B cell (primary cell): Measurements from ENCODE around the gene CDHR3. TPM values are rescaled to one million over a fixed set of nuclear protein-coding genes. Genes with fewer than 3 reads are reported as not detected.

Experiments used
- ATAC-seq: fragments of 200-7000 bp; cut with Tn5 transposase; one replicate; pipeline ENCODE4 v1.10.0; 2021; ENCODE audit warnings: low read depth, mild to moderate bottlenecking, moderate number of reproducible peaks, moderate library complexity
- CTCF ChIA-PET: fragments of 350-600 bp; sonication (Branson Sonifier 250); formaldehyde crosslinking; loops from one replicate; lab custom pipeline; 2021; ENCODE audit warnings: antibody characterized with exemption, inconsistent platforms; lab: Charles Lee
- POLR2A ChIA-PET: fragments of 350-600 bp; sonication (Branson Sonifier 250); formaldehyde crosslinking; loops from one replicate; lab custom pipeline; 2021; ENCODE audit warnings: antibody characterized with exemption; lab: Charles Lee
- DNase-seq: peaks from one replicate; pipeline ENCODE4 v3.0.0; 2013
- H2AFZ ChIP-seq: 2 replicates; pipeline ENCODE4 v1.6.1; 2012; ENCODE audit warnings: mild to moderate bottlenecking, low read depth, low read length; ENCODE audit not compliant: insufficient read depth, poor library complexity, severe bottlenecking
- H3K27ac ChIP-seq, 2 donors: 1 replicate in 1 of 2; 2 replicates in 1 of 2; pipeline ENCODE4 v1.5.1; 2012 to 2013; ENCODE audit warnings: low read length in 2 of 2, mild to moderate bottlenecking in 2 of 2, moderate library complexity in 1 of 2
- H3K27me3 ChIP-seq, 4 experiments: fragments of 200-600 bp in 1 of 4; sonication (generic) in 1 of 4; replicated peaks in 1 of 4; 1 replicate in 2 of 4; 2 replicates in 2 of 4; pipeline versions ENCODE4 v1.6.1 to v1.7.0; 2013 to 2016; ENCODE audit warnings: low read length in 3 of 4, mild to moderate bottlenecking in 2 of 4, mixed read lengths in 1 of 4, moderate library complexity in 1 of 4; ENCODE audit not compliant: insufficient read depth in 4 of 4, control insufficient read depth in 3 of 4; ENCODE audit errors: control extremely low read depth in 1 of 4
- H3K36me3 ChIP-seq, 2 experiments: replicated peaks in 1 of 2; 1 replicate in 1 of 2; 2 replicates in 1 of 2; pipeline versions ENCODE4 v1.6.1 to v1.7.1; 2013; ENCODE audit warnings: low read length in 1 of 2; ENCODE audit not compliant: insufficient read depth in 2 of 2, control insufficient read depth in 1 of 2; ENCODE audit errors: control extremely low read depth in 1 of 2, extremely low read depth in 1 of 2
- H3K4me1 ChIP-seq, 2 donors: fragments of 200-600 bp in 1 of 2; sonication (generic) in 1 of 2; 1 replicate in 1 of 2; 2 replicates in 1 of 2; pipeline versions ENCODE4 v1.5.1 to v1.6.1; 2013 to 2017; ENCODE audit warnings: low read length in 2 of 2; ENCODE audit not compliant: control insufficient read depth in 2 of 2, insufficient read depth in 2 of 2
- H3K4me2 ChIP-seq: replicated peaks from 2 replicates; pipeline ENCODE3; 2012; ENCODE audit warnings: mild to moderate bottlenecking, low read depth, low read length; ENCODE audit not compliant: poor library complexity, severe bottlenecking
- H3K4me3 ChIP-seq, 5 experiments: fragments of 200-600 bp in 1 of 5; sonication (generic) in 1 of 5; 1 replicate in 3 of 5; 2 replicates in 2 of 5; pipeline versions ENCODE4 v1.5.1 to v1.7.0; 2011 to 2016; ENCODE audit warnings: low read length in 4 of 5, mild to moderate bottlenecking in 4 of 5, low read depth in 2 of 5, control low read depth in 1 of 5, moderate library complexity in 1 of 5; ENCODE audit not compliant: insufficient read depth in 1 of 5; ENCODE audit errors: control extremely low read depth in 1 of 5, extremely low read depth in 1 of 5
- H3K79me2 ChIP-seq: fragments of 200-600 bp; sonication (generic); one replicate; pipeline ENCODE4 v1.6.0; 2016; ENCODE audit warnings: low read length; ENCODE audit not compliant: control insufficient read depth, insufficient read depth
- H3K9ac ChIP-seq: fragments of 200-600 bp; sonication (generic); 2 replicates; pipeline ENCODE4 v1.6.1; 2017; ENCODE audit warnings: mild to moderate bottlenecking, low read length, moderate library complexity
- H3K9me3 ChIP-seq, 3 donors: one replicate each; pipeline versions ENCODE4 v1.6.1 to v1.7.1; 2013; ENCODE audit warnings: low read length in 2 of 3; ENCODE audit not compliant: control insufficient read depth in 2 of 3, insufficient read depth in 1 of 3; ENCODE audit errors: control extremely low read depth in 1 of 3
- H4K20me1 ChIP-seq: 2 replicates; pipeline ENCODE4 v1.6.0; 2012; ENCODE audit warnings: mild to moderate bottlenecking, low read length; ENCODE audit not compliant: insufficient read depth, control insufficient read depth, poor library complexity, severe bottlenecking
- H3K27ac Mint-ChIP-seq: one replicate; pipeline ENCODE4 v1.8.0; 2021; ENCODE audit warnings: mixed read lengths
- H3K27me3 Mint-ChIP-seq: one replicate; pipeline ENCODE4 v1.8.0; 2021; ENCODE audit warnings: mixed read lengths
- H3K4me1 Mint-ChIP-seq: one replicate; pipeline ENCODE4 v1.8.0; 2021; ENCODE audit warnings: mixed read lengths
- H3K4me3 Mint-ChIP-seq: one replicate; pipeline ENCODE4 v1.8.0; 2021; ENCODE audit warnings: mixed read lengths
- H3K9me3 Mint-ChIP-seq: one replicate; pipeline ENCODE4 v1.8.0; 2022; ENCODE audit warnings: mixed read lengths; ENCODE audit not compliant: insufficient read depth
- CTCF ChIP-seq: fragments of 200-600 bp; IDR thresholded peaks from one replicate; pipeline ENCODE4 v1.8.0; 2022; ENCODE audit warnings: antibody characterized with exemption, mild to moderate bottlenecking
- EZH2 ChIP-seq: IDR thresholded peaks from 2 replicates; pipeline ENCODE4 v1.6.1; 2012; ENCODE audit warnings: borderline replicate concordance, low read depth, mild to moderate bottlenecking, moderate library complexity, low read length; ENCODE audit not compliant: insufficient read depth, poor library complexity, severe bottlenecking
- WGBS: methylation state at CpG from one replicate; pipeline ENCODE4 v1.1.5; 2013; ENCODE audit warnings: missing lambda C conversion rate; ENCODE audit not compliant: insufficient coverage; 5-methylcytosine and 5-hydroxymethylcytosine counted together
- intact Hi-C: fragments of 100-400 bp; cut with micrococcal nuclease; formaldehyde crosslinking; loops from one replicate; pipeline ENCODE4 v1.10.0; 2022
- polyA plus RNA-seq: library from polyadenylated mRNA; depleted of rRNA; stranded (reverse); fragments of >200 nt; gene quantifications from 2 replicates; pipeline ENCODE4 v1.2.3, GENCODE V29; 2012
- total RNA-seq, 2 donors: library from RNA; stranded (reverse); fragments of 120-200 nt in 1 of 2; gene quantifications; 1 replicate in 1 of 2; 2 replicates in 1 of 2; pipeline versions ENCODE4 v1.2.3 to v1.2.4, GENCODE V29; 2013 to 2022

The CDHR3 gene
- total and polyA plus RNA-seq, 2 donors (not counting 1 experiment from before 2014, with no cell fraction given) = 0.34 to 2.6 TPM

DNA sequence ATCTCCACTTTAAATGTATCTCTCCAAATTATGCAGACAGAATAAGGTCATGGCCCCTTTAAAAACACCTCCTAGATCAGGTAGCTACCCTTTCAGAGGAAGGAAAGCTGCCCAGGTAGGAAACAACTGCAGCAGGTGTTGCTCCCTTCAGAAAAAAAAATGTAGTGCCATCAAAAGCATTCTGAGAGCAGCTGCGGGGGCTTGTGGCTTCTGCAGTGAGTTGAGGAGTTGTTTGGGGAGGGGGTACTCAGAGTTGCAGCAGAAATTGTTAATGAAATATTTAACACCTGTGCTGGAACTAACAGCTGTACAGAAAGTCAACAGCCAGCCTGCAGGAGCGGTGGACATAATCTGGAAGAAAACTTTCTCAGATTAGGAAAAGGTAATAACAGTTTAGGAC lies 24.0 kb downstream of the CDHR3 start:
- intact Hi-C loops = no loop called here
- ChIA-PET CTCF (no interaction called here), POLR2A (no interaction called here)
- DNase-seq (no peak), ATAC-seq (no peak)
- no peak overlapping the region for H2AFZ ChIP-seq
- no peak overlapping the region for H3K4me3 Mint-ChIP-seq
- no peaks in the 10 kb centered on the region for H3K9me3 ChIP-seq
- H3K27me3 Mint-ChIP-seq = peaks cover 19% of the 10 kb centered on the region
- TF ChIP-seq CTCF = no peak
- no peaks in the 10 kb centered on the region for H3K4me1 Mint-ChIP-seq
- no peaks in the 10 kb centered on the region for H3K4me1 ChIP-seq
- H3K4me2 ChIP-seq = no peak overlapping the region
- 75% methylated on average over 2 of the region's 2 CpGs for WGBS
- H3K9ac ChIP-seq = no peak overlapping the region
- H3K36me3 ChIP-seq = no peaks in the 10 kb centered on the region
- no peaks in the 10 kb centered on the region for H3K79me2 ChIP-seq
- no peak overlapping the region for H3K27ac ChIP-seq
- H4K20me1 ChIP-seq = no peaks in the 10 kb centered on the region
- H3K4me3 ChIP-seq = no peak overlapping the region
- no peaks in the 10 kb centered on the region for H3K9me3 Mint-ChIP-seq
- H3K27ac Mint-ChIP-seq = no peak overlapping the region
- peaks cover 0 to 4% (median 2%) of the 10 kb centered on the region in 4 experiments for H3K27me3 ChIP-seq

DNA sequence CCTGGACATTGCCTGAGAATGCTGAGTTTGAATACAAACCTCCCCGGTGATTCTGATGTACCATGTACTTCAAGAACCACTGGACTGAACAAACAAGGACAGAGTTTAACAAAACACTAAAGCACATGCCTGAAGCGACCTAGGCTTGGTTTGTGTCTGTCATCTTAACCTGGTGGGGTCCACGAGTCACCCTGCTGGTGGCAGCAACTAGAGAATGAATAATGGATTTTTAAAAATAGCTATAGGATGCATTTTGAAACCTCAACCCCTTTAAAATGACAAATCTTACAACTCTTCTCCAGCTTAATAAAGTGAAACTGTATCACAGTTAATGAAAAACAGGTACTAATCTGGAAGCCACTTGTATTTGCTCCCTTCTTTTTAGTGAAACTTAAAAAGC lies 25.2 kb downstream of the CDHR3 start:
- Histone ChIP-seq H3K27ac (no peak overlapping the region), H3K4me1 (peaks cover 3 to 4% of the 10 kb centered on the region in 2 donors), H3K36me3 (no peaks in the 10 kb centered on the region), H3K79me2 (no peaks in the 10 kb centered on the region), H3K4me2 (no peak overlapping the region), H4K20me1 (no peaks in the 10 kb centered on the region), H2AFZ (no peak overlapping the region), H3K9me3 (no peaks in the 10 kb centered on the region), H3K4me3 (no peak overlapping the region), H3K27me3 (peaks cover 0 to 4% (median 2%) of the 10 kb centered on the region in 4 experiments), H3K9ac (no peak overlapping the region)
- Mint-ChIP-seq H3K27me3 (peaks cover 19% of the 10 kb centered on the region), H3K27ac (no peak overlapping the region), H3K4me1 (peaks cover 8% of the 10 kb centered on the region), H3K9me3 (no peaks in the 10 kb centered on the region), H3K4me3 (no peak overlapping the region)
- DNase-seq (no peak), ATAC-seq (no peak)
- TF ChIP-seq CTCF = no peak
- TF ChIP-seq EZH2 = no peak
- intact Hi-C loops = no loop called here
- CTCF ChIA-PET = interaction anchor here (1.0 kb wide), 1 partner anchor 10 kb away, joined by 3 read pairs; no protein-coding TSS in a partner anchor
- POLR2A ChIA-PET = no interaction called here
- WGBS = no CpG with 5 or more reads among the region's 3 CpGs
